ENCODE measurements around the gene HIF3A. TPM values are rescaled to one million over a fixed set of nuclear protein-coding genes. Genes with fewer than 3 reads are reported as not detected.

HIF3A gene
- total RNA-seq (100 to 1,000 TPM in 2 of 9 donors, 10 to 100 TPM in 7; 32.8 to 117 (median 53.3) TPM), polyA plus RNA-seq (100 to 1,000 TPM in 1 of 2 donors, 10 to 100 TPM in 1; 80.9 to 114 TPM)
- long read RNA-seq, donor 1, full-length matches to known transcripts = 4 of 73 reads
- long read RNA-seq, donor 1, partial matches to known transcripts = 30 of 73 reads
- long read RNA-seq, donor 1, other reads (novel, unspliced or antisense) = 39 of 73 reads
- long read RNA-seq, donor 2, full-length matches to known transcripts = 17 of 103 reads
- long read RNA-seq, donor 2, partial matches to known transcripts = 23 of 103 reads
- long read RNA-seq, donor 2, other reads (novel, unspliced or antisense) = 63 of 103 reads
- long read RNA-seq, donor 3, full-length matches to known transcripts = 4 of 35 reads
- long read RNA-seq, donor 3, partial matches to known transcripts = 9 of 35 reads
- long read RNA-seq, donor 3, other reads (novel, unspliced or antisense) = 22 of 35 reads

DNA sequence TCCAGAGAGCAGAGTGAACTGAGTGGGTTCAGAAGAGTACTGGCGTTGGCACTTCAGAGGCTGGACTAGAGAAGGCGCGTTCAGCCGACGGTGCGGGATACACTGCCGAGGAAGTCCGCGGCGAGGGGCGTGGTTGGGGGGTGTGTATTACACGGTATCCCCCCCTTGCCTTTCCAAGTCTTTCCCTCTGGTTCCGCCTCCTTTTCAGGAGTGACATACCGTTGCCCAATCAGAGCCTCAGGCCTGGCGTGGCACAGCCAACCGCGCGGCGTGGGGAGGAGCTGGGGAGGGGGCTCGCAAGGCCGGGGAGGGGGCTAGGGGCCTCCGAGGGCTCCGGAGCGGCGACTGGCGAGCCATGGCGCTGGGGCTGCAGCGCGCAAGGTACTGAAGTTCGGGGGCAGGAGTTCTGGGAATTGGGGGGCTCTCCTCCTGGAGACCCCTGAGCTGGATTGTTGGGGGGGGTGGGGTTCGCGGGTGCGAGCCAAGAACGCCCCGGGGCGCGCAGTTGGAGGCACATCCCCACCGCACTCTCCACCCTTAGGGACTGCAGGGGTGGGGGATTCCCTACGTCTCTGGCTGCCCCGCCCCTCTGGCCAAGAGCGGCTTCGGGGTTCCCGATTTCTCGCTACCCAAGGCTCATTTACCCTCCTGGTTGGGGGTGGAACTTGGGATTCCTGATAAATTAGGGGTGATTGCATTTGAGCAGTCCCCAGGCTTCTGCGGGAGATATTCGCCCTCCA is at the start of gene HIF3A:
TSS of gene HIF3A (plus strand) at position 321 of the 740 bp plus-strand sequence. CDS start at position 356, 35 bp downstream.
- Histone ChIP-seq H3K4me3 (peak within 1 kb of the TSS; percentile 36 to 79 (median 64)), H3K27me3 (peaks cover 0 to 6% (median 0%) of the 10 kb centered on the region in 9 donors), H3K9me3 (peaks cover 0 to 3% (median 0%) of the 10 kb centered on the region in 12 donors), H3K27ac (peak within 1 kb of the TSS; percentile 88 to 99 (median 98)), H3K4me1 (peaks cover 3 to 48% (median 39%) of the 10 kb centered on the region in 12 donors), H3K36me3 (no peaks in the 10 kb centered on the region)
- WGBS, 4 donors = 5 to 24% (median 19%) methylated on average over 21 to 46 of the region's 46 CpGs
- ATAC-seq (peak; percentile 1 to 34 (median 8)), DNase-seq (peak; percentile 48 to 85 (median 71))
- intact Hi-C loops (cut with DNase I) = loop anchor here in 1 of 10 donors (10.0 kb wide), 1 partner anchor 78 kb away; no protein-coding TSS in a partner anchor
- TF ChIP-seq POLR2A (IDR thresholded peaks at IDR 0.05) = no peak
- TF ChIP-seq CTCF (IDR thresholded peaks at IDR 0.05) = no peak

DNA sequence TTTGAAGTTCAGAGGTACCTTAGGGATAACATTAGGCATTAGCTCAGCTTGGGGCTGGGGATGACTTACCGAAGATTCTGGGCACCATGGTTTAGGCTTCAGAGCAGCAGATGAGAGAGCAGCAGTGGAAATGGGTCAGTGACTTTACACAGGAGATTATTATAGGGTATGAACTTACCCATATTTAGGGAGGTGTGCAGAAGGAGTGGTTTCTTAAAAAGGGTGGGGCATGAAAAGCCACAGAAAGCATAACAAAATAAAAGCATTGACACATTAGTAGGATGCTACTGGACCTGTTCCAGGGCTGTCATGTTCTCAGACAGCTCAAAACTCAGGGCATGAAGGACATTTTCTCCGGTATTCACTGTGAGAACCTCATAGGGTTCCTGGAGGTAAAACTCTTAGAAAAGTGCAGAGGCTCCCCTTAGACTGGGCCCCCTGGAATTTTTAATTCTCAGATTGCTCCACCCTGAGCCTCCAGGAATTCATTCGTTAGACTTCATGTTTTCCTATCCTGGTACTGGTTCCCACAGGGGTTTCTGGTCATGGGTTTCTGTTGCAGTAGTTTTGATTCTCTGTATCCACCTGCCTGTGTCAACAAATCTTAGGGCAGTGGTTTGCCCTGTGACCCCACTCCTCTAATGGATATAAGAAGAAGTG is 46.6 kb upstream of the HIF3A start:
- no peaks in the 10 kb centered on the region for H3K4me1 ChIP-seq
- 51 to 62% (median 58%) methylated on average over 3 of the region's 3 CpGs for WGBS, 4 donors
- no peak overlapping the region for H3K4me3 ChIP-seq
- no peak overlapping the region for H3K27ac ChIP-seq
- no peaks in the 10 kb centered on the region for H3K36me3 ChIP-seq
- ATAC-seq (no peak), DNase-seq (no peak)
- H3K27me3 ChIP-seq = peaks cover 0 to 28% (median 5%) of the 10 kb centered on the region in 9 donors
- H3K9me3 ChIP-seq = no peaks in the 10 kb centered on the region
- intact Hi-C loops (cut with DNase I) = no loop called here
- TF ChIP-seq CTCF (IDR thresholded peaks at IDR 0.05) (no peak), POLR2A (IDR thresholded peaks at IDR 0.05) (no peak)

DNA sequence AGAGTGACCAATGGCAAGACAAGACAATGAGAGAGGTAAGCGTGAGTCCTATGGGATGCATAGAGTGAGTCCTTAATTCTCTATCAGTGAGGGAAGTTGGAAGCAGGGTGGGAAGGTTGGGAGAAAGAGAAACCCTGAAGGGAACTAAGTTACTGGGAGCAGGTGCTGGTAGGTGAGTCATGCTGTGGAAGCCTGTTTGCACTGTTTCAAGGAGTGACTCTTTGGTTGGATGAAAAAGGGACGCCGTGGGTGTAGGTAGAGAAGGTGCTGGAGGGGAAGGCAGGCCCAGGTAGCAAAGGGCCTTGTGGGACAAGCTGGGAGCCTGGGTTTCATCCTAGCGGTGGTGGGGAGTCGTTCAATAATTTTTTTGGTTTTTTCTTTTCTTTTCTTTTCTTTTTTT is 45.4 kb upstream of the HIF3A start:
- Histone ChIP-seq H3K4me3 (no peak overlapping the region), H3K4me1 (no peaks in the 10 kb centered on the region), H3K36me3 (no peaks in the 10 kb centered on the region), H3K9me3 (no peaks in the 10 kb centered on the region), H3K27ac (no peak overlapping the region), H3K27me3 (peaks cover 0 to 23% (median 3%) of the 10 kb centered on the region in 9 donors)
- DNase-seq (no peak), ATAC-seq (no peak)
- 71 to 81% (median 75%) methylated on average over 5 of the region's 5 CpGs for WGBS, 4 donors
- intact Hi-C loops (cut with DNase I) = no loop called here
- TF ChIP-seq CTCF (IDR thresholded peaks at IDR 0.05) = no peak
- no peak for TF ChIP-seq POLR2A (IDR thresholded peaks at IDR 0.05)

Measured in heart left ventricle (tissue), 16 donors.